ENCODE results near the gene ARHGAP40.

The ARHGAP40 gene

DNA sequence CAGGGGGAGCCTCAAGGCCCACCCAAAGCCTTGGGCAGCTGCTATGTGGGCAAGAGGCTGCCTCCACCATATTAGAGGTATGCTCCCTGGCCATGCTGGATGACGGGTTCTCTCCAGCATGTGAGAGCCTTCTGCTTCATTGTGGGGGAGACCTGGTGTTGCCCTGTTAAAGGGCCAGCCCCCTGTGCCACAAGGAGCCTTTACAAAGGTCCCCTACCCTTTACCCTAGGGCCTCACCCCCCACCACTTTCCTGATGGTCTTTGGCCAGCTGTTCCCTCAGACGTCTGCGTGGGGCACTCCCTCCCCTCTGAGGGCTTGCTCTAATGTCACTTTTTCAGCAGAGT is 15.5 kb upstream of the ARHGAP40 start:
- TF ChIP-seq FOXP2 (optimal IDR thresholded peaks at IDR 0.05; ENCODE audit: borderline replicate concordance, extremely low read depth, extremely low read length, insufficient read depth) = no peak
- TF ChIP-seq POLR2AphosphoS5 (IDR thresholded peaks at IDR 0.05; ENCODE audit: low read depth, low read length) = no peak
- TF ChIP-seq TAF1 (IDR thresholded peaks at IDR 0.05; ENCODE audit: borderline replicate concordance, insufficient read depth, low read length) = no peak
- TF ChIP-seq, protein P1, sequence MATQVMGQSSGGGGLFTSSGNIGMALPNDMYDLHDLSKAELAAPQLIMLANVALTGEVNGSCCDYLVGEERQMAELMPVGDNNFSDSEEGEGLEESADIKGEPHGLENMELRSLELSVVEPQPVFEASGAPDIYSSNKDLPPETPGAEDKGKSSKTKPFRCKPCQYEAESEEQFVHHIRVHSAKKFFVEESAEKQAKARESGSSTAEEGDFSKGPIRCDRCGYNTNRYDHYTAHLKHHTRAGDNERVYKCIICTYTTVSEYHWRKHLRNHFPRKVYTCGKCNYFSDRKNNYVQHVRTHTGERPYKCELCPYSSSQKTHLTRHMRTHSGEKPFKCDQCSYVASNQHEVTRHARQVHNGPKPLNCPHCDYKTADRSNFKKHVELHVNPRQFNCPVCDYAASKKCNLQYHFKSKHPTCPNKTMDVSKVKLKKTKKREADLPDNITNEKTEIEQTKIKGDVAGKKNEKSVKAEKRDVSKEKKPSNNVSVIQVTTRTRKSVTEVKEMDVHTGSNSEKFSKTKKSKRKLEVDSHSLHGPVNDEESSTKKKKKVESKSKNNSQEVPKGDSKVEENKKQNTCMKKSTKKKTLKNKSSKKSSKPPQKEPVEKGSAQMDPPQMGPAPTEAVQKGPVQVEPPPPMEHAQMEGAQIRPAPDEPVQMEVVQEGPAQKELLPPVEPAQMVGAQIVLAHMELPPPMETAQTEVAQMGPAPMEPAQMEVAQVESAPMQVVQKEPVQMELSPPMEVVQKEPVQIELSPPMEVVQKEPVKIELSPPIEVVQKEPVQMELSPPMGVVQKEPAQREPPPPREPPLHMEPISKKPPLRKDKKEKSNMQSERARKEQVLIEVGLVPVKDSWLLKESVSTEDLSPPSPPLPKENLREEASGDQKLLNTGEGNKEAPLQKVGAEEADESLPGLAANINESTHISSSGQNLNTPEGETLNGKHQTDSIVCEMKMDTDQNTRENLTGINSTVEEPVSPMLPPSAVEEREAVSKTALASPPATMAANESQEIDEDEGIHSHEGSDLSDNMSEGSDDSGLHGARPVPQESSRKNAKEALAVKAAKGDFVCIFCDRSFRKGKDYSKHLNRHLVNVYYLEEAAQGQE (IDR thresholded peaks at IDR 0.05; ENCODE audit: insufficient read depth in 1 of 2, low read depth in 2 of 2, low read length in 2 of 2) = no peak
- TF ChIP-seq SIN3A (IDR thresholded peaks at IDR 0.05; ENCODE audit: borderline replicate concordance, insufficient read depth, low read length) = no peak

DNA sequence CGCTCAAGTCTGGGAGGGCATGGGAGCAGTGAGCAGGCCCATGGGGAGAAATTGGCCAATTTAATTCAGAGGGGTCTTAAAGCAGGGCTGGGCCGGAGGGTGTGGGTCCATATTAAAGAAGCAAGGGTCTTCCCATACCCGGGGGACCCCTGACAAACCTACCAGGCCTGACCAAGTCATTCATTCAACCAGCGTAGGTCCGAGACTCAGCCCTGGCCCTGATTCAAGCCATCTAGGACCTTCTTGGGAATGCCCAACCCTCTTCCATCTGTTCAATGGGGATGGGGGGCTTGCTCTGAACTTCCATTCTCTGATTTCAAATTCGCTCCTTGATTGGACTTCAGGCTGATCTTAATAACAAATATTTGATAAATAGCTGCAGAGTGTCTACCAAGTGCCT is 13.3 kb upstream of the ARHGAP40 start:
- TF ChIP-seq TAF1 (IDR thresholded peaks at IDR 0.05; ENCODE audit: borderline replicate concordance, insufficient read depth, low read length) = no peak
- TF ChIP-seq SIN3A (IDR thresholded peaks at IDR 0.05; ENCODE audit: borderline replicate concordance, insufficient read depth, low read length) = no peak
- no peak for TF ChIP-seq POLR2AphosphoS5 (IDR thresholded peaks at IDR 0.05; ENCODE audit: low read depth, low read length)
- TF ChIP-seq, protein P1 (IDR thresholded peaks at IDR 0.05; ENCODE audit: insufficient read depth in 1 of 2, low read depth in 2 of 2, low read length in 2 of 2) = no peak
- TF ChIP-seq FOXP2 (optimal IDR thresholded peaks at IDR 0.05; ENCODE audit: borderline replicate concordance, extremely low read depth, extremely low read length, insufficient read depth) = no peak

DNA sequence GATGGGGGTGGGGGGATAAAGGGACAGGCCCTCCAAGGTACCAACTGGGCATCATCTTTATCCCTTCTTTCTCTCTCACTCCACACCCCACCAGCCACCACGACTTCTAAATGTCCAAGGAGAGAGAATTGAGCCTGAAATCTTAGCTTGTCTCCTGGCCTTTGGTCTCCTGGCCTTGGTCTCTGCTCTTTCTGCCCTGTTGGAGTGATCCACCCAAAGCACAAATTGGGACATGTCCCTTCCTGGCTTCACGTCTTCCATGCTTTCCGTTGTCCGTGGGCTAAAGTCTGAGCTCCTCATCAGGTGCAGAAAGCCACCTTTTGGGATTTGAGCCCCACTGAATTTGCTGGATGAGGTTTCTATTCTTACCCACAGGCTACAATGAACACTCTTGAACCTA is 12.3 kb upstream of the ARHGAP40 start:
- TF ChIP-seq POLR2AphosphoS5 (IDR thresholded peaks at IDR 0.05; ENCODE audit: low read depth, low read length) (no peak), TAF1 (IDR thresholded peaks at IDR 0.05; ENCODE audit: borderline replicate concordance, insufficient read depth, low read length) (no peak), FOXP2 (optimal IDR thresholded peaks at IDR 0.05; ENCODE audit: borderline replicate concordance, extremely low read depth, extremely low read length, insufficient read depth) (no peak), SIN3A (IDR thresholded peaks at IDR 0.05; ENCODE audit: borderline replicate concordance, insufficient read depth, low read length) (no peak)
- TF ChIP-seq, protein P1 (IDR thresholded peaks at IDR 0.05; ENCODE audit: insufficient read depth in 1 of 2, low read depth in 2 of 2, low read length in 2 of 2) = no peak

DNA sequence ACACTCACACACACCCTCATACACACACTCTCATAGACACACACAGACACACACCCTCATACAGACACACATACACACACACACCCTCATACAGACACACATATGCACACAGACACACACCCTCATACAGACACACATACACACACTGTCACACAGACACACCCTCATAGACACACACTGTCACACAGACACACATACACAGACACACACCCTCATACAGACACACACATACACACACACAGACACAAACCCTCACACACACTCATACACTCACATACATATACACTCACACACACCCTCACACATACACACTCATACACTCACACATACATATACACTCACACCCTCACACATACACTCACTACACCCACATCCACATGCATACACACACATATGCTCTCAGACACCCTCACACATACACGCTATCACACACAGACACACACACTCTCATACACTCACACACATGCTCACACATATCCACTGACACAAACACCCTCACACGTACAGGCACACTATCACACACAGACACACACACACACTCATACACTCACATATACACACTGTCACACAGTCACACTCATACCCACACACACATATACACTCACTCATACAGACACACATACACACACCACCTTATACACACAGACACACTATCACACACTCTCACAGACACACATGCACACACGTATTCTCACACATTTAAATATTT is 11.5 kb upstream of the ARHGAP40 start:
- no peak for TF ChIP-seq FOXP2 (optimal IDR thresholded peaks at IDR 0.05; ENCODE audit: borderline replicate concordance, extremely low read depth, extremely low read length, insufficient read depth)
- TF ChIP-seq POLR2AphosphoS5 (IDR thresholded peaks at IDR 0.05; ENCODE audit: low read depth, low read length) = no peak
- TF ChIP-seq, protein P1 (IDR thresholded peaks at IDR 0.05; ENCODE audit: insufficient read depth in 1 of 2, low read depth in 2 of 2, low read length in 2 of 2) = no peak
- no peak for TF ChIP-seq SIN3A (IDR thresholded peaks at IDR 0.05; ENCODE audit: borderline replicate concordance, insufficient read depth, low read length)
- no peak for TF ChIP-seq TAF1 (IDR thresholded peaks at IDR 0.05; ENCODE audit: borderline replicate concordance, insufficient read depth, low read length)
